ENCODE measurements around the gene LAMA4.

The LAMA4 gene

GRCh38 chr6:112275365-112275764 is 21.0 kb upstream of the LAMA4 start:
- no peak for DNase-seq

GRCh38 chr6:112274774-112275173 is 20.4 kb upstream of the LAMA4 start:
- DNase-seq, result no peak

- no peak for DNase-seq
Measured at GRCh38 chr6:112272799-112273198, 18.4 kb upstream of the LAMA4 start.

GRCh38 chr6:112270756-112271155 is 16.4 kb upstream of the LAMA4 start:
- DNase-seq, result no peak

GRCh38 chr6:112269979-112270566 is 15.7 kb upstream of the LAMA4 start:
- DNase-seq, result no peak

GRCh38 chr6:112269114-112269513 is 14.7 kb upstream of the LAMA4 start:
- DNase-seq, result no peak

GRCh38 chr6:112268654-112269053 is 14.3 kb upstream of the LAMA4 start:
- DNase-seq, result no peak

GRCh38 chr6:112268019-112268418 is 13.7 kb upstream of the LAMA4 start:
- DNase-seq, result no peak

- no peak for DNase-seq
Measured at GRCh38 chr6:112266331-112266730, 12.0 kb upstream of the LAMA4 start.

GRCh38 chr6:112259337-112259675 is 4.9 kb upstream of the LAMA4 start:
- DNase-seq, result no peak

GRCh38 chr6:112258642-112259336 is 4.4 kb upstream of the LAMA4 start:
- no peak for DNase-seq

- DNase-seq, result no peak
Measured at GRCh38 chr6:112257178-112257855, 3.0 kb upstream of the LAMA4 start.

- DNase-seq, result no peak
Measured at GRCh38 chr6:112254921-112255320, 554 bp upstream of the LAMA4 start.

GRCh38 chr6:112253498-112253840 is 898 bp downstream of the LAMA4 start:
- no peak for DNase-seq

GRCh38 chr6:112252571-112253497 is 1.5 kb downstream of the LAMA4 start:
- DNase-seq, result no peak

GRCh38 chr6:112251171-112251875 is 3.0 kb downstream of the LAMA4 start:
- DNase-seq, result no peak

GRCh38 chr6:112249489-112249888 is 4.9 kb downstream of the LAMA4 start:
- DNase-seq, result no peak

- no peak for DNase-seq
Measured at GRCh38 chr6:112247275-112247674, 7.1 kb downstream of the LAMA4 start.

GRCh38 chr6:112245511-112246203 is 8.7 kb downstream of the LAMA4 start:
- DNase-seq, result no peak

- no peak for DNase-seq
Measured at GRCh38 chr6:112243861-112244827, 10.2 kb downstream of the LAMA4 start.
